HCT116 (cell line): ENCODE results near the gene AFAP1L1. TPM values are rescaled to one million over a fixed set of nuclear protein-coding genes. Genes with fewer than 3 reads are reported as not detected.

Experiments used
- ATAC-seq: fragments of 200-7000 bp; cut with Tn5 transposase; 2 replicates; pipeline ENCODE4 v1.9.1; 2020; ENCODE audit warnings: mild to moderate bottlenecking, moderate library complexity
- BruUV-seq: library from RNA; stranded (reverse); fragments of 400-500 nt; replicated peaks from 2 replicates; lab custom pipeline; 2021; lab: Mats Ljungman, UMichigan
- CTCF ChIA-PET: fragments of 300-600 bp; sonication (Branson Sonifier 250); formaldehyde crosslinking; loops from one replicate; lab custom pipeline; 2021; ENCODE audit warnings: antibody characterized with exemption; lab: Charles Lee
- POLR2A ChIA-PET: fragments of 300-600, 350-600 bp; sonication (Branson Sonifier 250); formaldehyde crosslinking; loops from one replicate; lab custom pipeline; 2021; ENCODE audit warnings: antibody characterized with exemption; lab: Charles Lee
- RAD21 ChIA-PET, 2 experiments: fragments of 300-600 bp; sonication (Branson Sonifier 250); formaldehyde crosslinking; loops; one replicate each; lab custom pipeline; 2023; ENCODE audit warnings: low total read pairs in 2 of 2; ENCODE audit not compliant: uncharacterized antibody in 2 of 2, unreplicated experiment in 2 of 2, low non-redundant PET in 1 of 2; lab: Charles Lee
- DNase-seq: peaks from one replicate; pipeline ENCODE4 v3.0.0-alpha.2; 2010; ENCODE audit warnings: low read depth, low spot score
- H2AFZ ChIP-seq: fragments of 200-600 bp; shearing (Covaris generic), sonication (generic); 2 replicates; pipeline ENCODE4 v1.6.1; 2017; ENCODE audit warnings: low read depth, mixed run types, mixed read lengths, antibody characterized with exemption, low read length; ENCODE audit not compliant: poor library complexity, severe bottlenecking
- H3K27ac ChIP-seq: 2 replicates; pipeline ENCODE4 v1.5.1; 2012; ENCODE audit warnings: low read depth, low read length
- H3K27me3 ChIP-seq: fragments of 200-600 bp; sonication (generic); 2 replicates; pipeline ENCODE4 v1.6.1; 2016; ENCODE audit warnings: mixed run types, low read length, mixed read lengths; ENCODE audit not compliant: insufficient read depth
- H3K36me3 ChIP-seq, 2 experiments: fragments of 200-500 bp in 1 of 2; fragments of 200-600 bp in 1 of 2; sonication (Bioruptor generic) in 1 of 2; sonication (generic) in 1 of 2; 2 replicates each; pipeline versions ENCODE4 v1.5.1 to v1.6.1; 2014 to 2016; ENCODE audit warnings: low read length in 2 of 2, inconsistent platforms in 1 of 2, mixed read lengths in 1 of 2, mixed run types in 1 of 2; ENCODE audit not compliant: insufficient read depth in 2 of 2, control insufficient read depth in 1 of 2
- H3K4me1 ChIP-seq, 2 experiments: fragments of 200-600 bp in 1 of 2; sonication (generic) in 1 of 2; 2 replicates each; pipeline versions ENCODE4 v1.5.1 to v1.6.1; 2012 to 2017; ENCODE audit warnings: low read length in 2 of 2, inconsistent platforms in 1 of 2, mild to moderate bottlenecking in 1 of 2, mixed read lengths in 1 of 2, mixed run types in 1 of 2, moderate library complexity in 1 of 2; ENCODE audit not compliant: insufficient read depth in 2 of 2, control insufficient read depth in 1 of 2
- H3K4me2 ChIP-seq: fragments of 200-600 bp; sonication (generic); 2 replicates; pipeline ENCODE4 v1.6.1; 2017; ENCODE audit warnings: mixed run types, low read length, mixed read lengths
- H3K4me3 ChIP-seq, 2 experiments: fragments of 200-600 bp in 1 of 2; sonication (generic) in 1 of 2; replicated peaks in 1 of 2; 2 replicates each; pipeline ENCODE4 v1.5.1; 2011 to 2016; ENCODE audit warnings: low read length in 2 of 2, control low read depth in 1 of 2, low read depth in 1 of 2, mild to moderate bottlenecking in 1 of 2, mixed read lengths in 1 of 2, mixed run types in 1 of 2
- H3K79me2 ChIP-seq: fragments of 200-600 bp; sonication (generic); 2 replicates; pipeline ENCODE4 v1.6.1; 2017; ENCODE audit warnings: mild to moderate bottlenecking, mixed run types, low read length, moderate library complexity, mixed read lengths; ENCODE audit not compliant: insufficient read depth
- H3K9ac ChIP-seq: fragments of 200-600 bp; sonication (generic); 2 replicates; pipeline ENCODE4 v1.6.1; 2016; ENCODE audit warnings: low read length, mixed read lengths
- H3K9me2 ChIP-seq: fragments of 200-600 bp; sonication (generic), shearing (Covaris generic); 2 replicates; pipeline ENCODE4 v1.6.1; 2017; ENCODE audit warnings: mixed run types, mild to moderate bottlenecking, moderate library complexity; ENCODE audit not compliant: insufficient read depth
- H3K9me3 ChIP-seq, 2 experiments: fragments of 200-500 bp in 1 of 2; fragments of 200-600 bp in 1 of 2; sonication (Bioruptor generic) in 1 of 2; sonication (generic) in 1 of 2; 2 replicates each; pipeline ENCODE4 v1.6.1; 2014 to 2017; ENCODE audit warnings: low read length in 2 of 2, mixed read lengths in 2 of 2, inconsistent platforms in 1 of 2, low read depth in 1 of 2, mild to moderate bottlenecking in 1 of 2, mixed run types in 1 of 2, moderate library complexity in 1 of 2; ENCODE audit not compliant: control insufficient read depth in 1 of 2, insufficient read depth in 1 of 2
- H4K20me1 ChIP-seq: fragments of 200-600 bp; sonication (generic), shearing (Covaris generic); 2 replicates; pipeline ENCODE4 v1.6.1; 2017; ENCODE audit warnings: mixed run types, mild to moderate bottlenecking, moderate library complexity; ENCODE audit not compliant: insufficient read depth
- CBX3 ChIP-seq: IDR thresholded peaks from 2 replicates; pipeline ENCODE4 v1.6.1; 2012; ENCODE audit warnings: low read depth
- CEBPB ChIP-seq: IDR thresholded peaks from 2 replicates; pipeline ENCODE4 v1.6.1; 2012; ENCODE audit warnings: low read depth
- EGR1 ChIP-seq: IDR thresholded peaks from 2 replicates; pipeline ENCODE4 v1.6.1; 2012; ENCODE audit warnings: low read depth
- EZH2 ChIP-seq: fragments of 200-600 bp; sonication (generic); IDR thresholded peaks from 2 replicates; pipeline ENCODE4 v1.6.1; 2017; ENCODE audit warnings: antibody characterized with exemption, mixed run types
- EZH2phosphoT487 ChIP-seq: fragments of 200-600 bp; IDR thresholded peaks from 2 replicates; pipeline ENCODE4 v1.6.1; 2018; ENCODE audit warnings: antibody characterized with exemption, borderline replicate concordance
- FOSL1 ChIP-seq: IDR thresholded peaks from 2 replicates; pipeline ENCODE4 v1.6.1; 2012; ENCODE audit warnings: low read depth
- POLR2A ChIP-seq: IDR thresholded peaks from 2 replicates; pipeline ENCODE4 v1.7.0; 2011; ENCODE audit warnings: borderline replicate concordance; ENCODE audit not compliant: insufficient read depth, insufficient read length; ENCODE audit errors: extremely low read depth
- POLR2AphosphoS5 ChIP-seq: IDR thresholded peaks from 2 replicates; pipeline ENCODE4 v1.6.1; 2011; ENCODE audit warnings: mild to moderate bottlenecking, low read depth, low read length, moderate library complexity
- RAD21 ChIP-seq: IDR thresholded peaks from 2 replicates; pipeline ENCODE4 v1.6.1; 2012; ENCODE audit warnings: low read depth, mild to moderate bottlenecking
- SIN3A ChIP-seq: IDR thresholded peaks from 2 replicates; pipeline ENCODE4 v1.6.1; 2012; ENCODE audit warnings: low read depth
- SRF ChIP-seq: IDR thresholded peaks from 2 replicates; pipeline ENCODE4 v1.6.1; 2012; ENCODE audit warnings: low read depth
- TCF7L2 ChIP-seq: IDR thresholded peaks from 2 replicates; pipeline ENCODE4 v1.7.0; 2011; ENCODE audit warnings: borderline replicate concordance, inconsistent platforms; ENCODE audit not compliant: insufficient read depth, insufficient read length; ENCODE audit errors: extremely low read depth
- YY1 ChIP-seq: IDR thresholded peaks from 2 replicates; pipeline ENCODE4 v1.6.1; 2011; ENCODE audit warnings: low read length, low read depth, moderate library complexity, mild to moderate bottlenecking; ENCODE audit not compliant: insufficient replicate concordance; ENCODE audit errors: extremely low read depth
- ZNF274 ChIP-seq: fragments of 200-500 bp; sonication (Bioruptor generic); IDR thresholded peaks from 2 replicates; pipeline ENCODE4 v1.6.1; 2014; ENCODE audit warnings: mild to moderate bottlenecking, low read depth, low read length, inconsistent platforms
- intact Hi-C: fragments of 100-400 bp; cut with micrococcal nuclease; formaldehyde crosslinking; loops from 2 replicates; pipeline ENCODE4 v1.10.0; 2022
- total RNA-seq: library from RNA; stranded (reverse); gene quantifications from one replicate; pipeline ENCODE4 v1.2.1, GENCODE V29; 2021; ENCODE audit not compliant: unreplicated experiment
- TF ChIP-seq, protein P1 (sequence below), 3 experiments: fragments of 200-600 bp in 1 of 3; sonication (generic) in 1 of 3; IDR thresholded peaks in 2 of 3; conservative IDR thresholded peaks in 1 of 3; 2 replicates each; pipeline ENCODE4 v1.5.1; 2012 to 2017; ENCODE audit warnings: low read depth in 2 of 3, low read length in 2 of 3, antibody characterized with exemption in 1 of 3, borderline replicate concordance in 1 of 3, control low read depth in 1 of 3, mild to moderate bottlenecking in 1 of 3, mixed read lengths in 1 of 3, mixed run types in 1 of 3, moderate library complexity in 1 of 3; ENCODE audit not compliant: insufficient read depth in 1 of 3
- TF ChIP-seq, protein P2 (sequence below): IDR thresholded peaks from 2 replicates; pipeline ENCODE4 v1.6.1; 2011; ENCODE audit warnings: mild to moderate bottlenecking, low read length, moderate library complexity; ENCODE audit not compliant: insufficient replicate concordance; ENCODE audit errors: extremely low read depth
- TF ChIP-seq, protein P3 (sequence below): IDR thresholded peaks from 2 replicates; pipeline ENCODE4 v1.6.1; 2012

AFAP1L1 gene
- total RNA-seq, 1 experiment from 2014 or later: 4.3 TPM

DNA sequence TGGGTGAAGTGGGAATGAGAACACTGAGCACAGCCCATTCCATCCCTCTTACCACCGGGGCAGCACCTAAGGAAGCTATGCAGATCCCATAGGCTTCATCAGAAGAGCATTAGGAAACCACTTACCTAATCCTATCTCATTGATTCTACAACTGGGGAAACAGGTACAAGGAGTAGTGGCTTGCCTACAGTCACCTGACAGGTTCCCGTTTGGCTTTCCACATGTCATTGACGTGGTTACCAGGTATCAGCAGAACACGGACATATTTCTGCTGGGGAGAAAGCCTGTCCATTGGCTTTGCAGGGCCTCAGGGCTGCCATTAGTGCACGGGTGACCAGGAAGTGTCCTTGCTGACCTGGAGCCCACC is 11.3 kb downstream of the AFAP1L1 start:
- no peak for DNase-seq
- Histone ChIP-seq H3K9me3 (no peaks in the 10 kb centered on the region), H3K27me3 (no peaks in the 10 kb centered on the region), H3K9ac (no peak overlapping the region), H3K36me3 (no peaks in the 10 kb centered on the region), H3K79me2 (no peaks in the 10 kb centered on the region), H3K27ac (no peak overlapping the region), H2AFZ (no peak overlapping the region), H4K20me1 (no peaks in the 10 kb centered on the region), H3K9me2 (no peaks in the 10 kb centered on the region), H3K4me3 (no peak overlapping the region), H3K4me2 (no peak overlapping the region), H3K4me1 (no peaks in the 10 kb centered on the region)
- no peak for TF ChIP-seq YY1
- TF ChIP-seq, protein P1, sequence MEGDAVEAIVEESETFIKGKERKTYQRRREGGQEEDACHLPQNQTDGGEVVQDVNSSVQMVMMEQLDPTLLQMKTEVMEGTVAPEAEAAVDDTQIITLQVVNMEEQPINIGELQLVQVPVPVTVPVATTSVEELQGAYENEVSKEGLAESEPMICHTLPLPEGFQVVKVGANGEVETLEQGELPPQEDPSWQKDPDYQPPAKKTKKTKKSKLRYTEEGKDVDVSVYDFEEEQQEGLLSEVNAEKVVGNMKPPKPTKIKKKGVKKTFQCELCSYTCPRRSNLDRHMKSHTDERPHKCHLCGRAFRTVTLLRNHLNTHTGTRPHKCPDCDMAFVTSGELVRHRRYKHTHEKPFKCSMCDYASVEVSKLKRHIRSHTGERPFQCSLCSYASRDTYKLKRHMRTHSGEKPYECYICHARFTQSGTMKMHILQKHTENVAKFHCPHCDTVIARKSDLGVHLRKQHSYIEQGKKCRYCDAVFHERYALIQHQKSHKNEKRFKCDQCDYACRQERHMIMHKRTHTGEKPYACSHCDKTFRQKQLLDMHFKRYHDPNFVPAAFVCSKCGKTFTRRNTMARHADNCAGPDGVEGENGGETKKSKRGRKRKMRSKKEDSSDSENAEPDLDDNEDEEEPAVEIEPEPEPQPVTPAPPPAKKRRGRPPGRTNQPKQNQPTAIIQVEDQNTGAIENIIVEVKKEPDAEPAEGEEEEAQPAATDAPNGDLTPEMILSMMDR (IDR thresholded peaks at IDR 0.05 in 2 of 3, conservative IDR thresholded peaks at IDR 0.05 in 1 of 3; ENCODE audit: borderline replicate concordance in 1 of 3, insufficient read depth in 1 of 3, low read depth in 2 of 3, low read length in 2 of 3): no peak
- TF ChIP-seq CEBPB: no peak
- no peak for TF ChIP-seq ZNF274
- no peak for TF ChIP-seq POLR2AphosphoS5
- TF ChIP-seq POLR2A: no peak
- no peak for TF ChIP-seq EGR1
- TF ChIP-seq EZH2phosphoT487: no peak
- TF ChIP-seq RAD21: no peak
- TF ChIP-seq, protein P2, sequence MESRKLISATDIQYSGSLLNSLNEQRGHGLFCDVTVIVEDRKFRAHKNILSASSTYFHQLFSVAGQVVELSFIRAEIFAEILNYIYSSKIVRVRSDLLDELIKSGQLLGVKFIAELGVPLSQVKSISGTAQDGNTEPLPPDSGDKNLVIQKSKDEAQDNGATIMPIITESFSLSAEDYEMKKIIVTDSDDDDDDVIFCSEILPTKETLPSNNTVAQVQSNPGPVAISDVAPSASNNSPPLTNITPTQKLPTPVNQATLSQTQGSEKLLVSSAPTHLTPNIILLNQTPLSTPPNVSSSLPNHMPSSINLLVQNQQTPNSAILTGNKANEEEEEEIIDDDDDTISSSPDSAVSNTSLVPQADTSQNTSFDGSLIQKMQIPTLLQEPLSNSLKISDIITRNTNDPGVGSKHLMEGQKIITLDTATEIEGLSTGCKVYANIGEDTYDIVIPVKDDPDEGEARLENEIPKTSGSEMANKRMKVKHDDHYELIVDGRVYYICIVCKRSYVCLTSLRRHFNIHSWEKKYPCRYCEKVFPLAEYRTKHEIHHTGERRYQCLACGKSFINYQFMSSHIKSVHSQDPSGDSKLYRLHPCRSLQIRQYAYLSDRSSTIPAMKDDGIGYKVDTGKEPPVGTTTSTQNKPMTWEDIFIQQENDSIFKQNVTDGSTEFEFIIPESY: no peak
- no peak for TF ChIP-seq CBX3
- TF ChIP-seq SIN3A: no peak
- no peak for TF ChIP-seq EZH2
- TF ChIP-seq, protein P3, sequence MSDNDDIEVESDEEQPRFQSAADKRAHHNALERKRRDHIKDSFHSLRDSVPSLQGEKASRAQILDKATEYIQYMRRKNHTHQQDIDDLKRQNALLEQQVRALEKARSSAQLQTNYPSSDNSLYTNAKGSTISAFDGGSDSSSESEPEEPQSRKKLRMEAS: no peak
- no peak for TF ChIP-seq TCF7L2
- no peak for TF ChIP-seq SRF
- TF ChIP-seq FOSL1: no peak
- ATAC-seq: no peak
- ChIA-PET CTCF (no interaction called here), RAD21 (no interaction called here), POLR2A (no interaction called here)
- BruUV-seq: no TSS peak
- intact Hi-C loops: no loop called here
